WTC11 (cell line): ENCODE data around the gene DESI1. TPM values are rescaled to one million over a fixed set of nuclear protein-coding genes. Genes with fewer than 3 reads are reported as not detected.

Experiments used
- ATAC-seq: fragments of 200-7000 bp; cut with Tn5 transposase; 2 replicates; pipeline ENCODE4 v1.10.0; 2021; ENCODE audit warnings: mild to moderate bottlenecking, moderate library complexity
- CTCF ChIA-PET: fragments of 300-600 bp; sonication (Branson Sonifier 250); formaldehyde crosslinking; loops from one replicate; lab custom pipeline; 2021; ENCODE audit warnings: antibody characterized with exemption; lab: Charles Lee
- POLR2A ChIA-PET: fragments of 350-600 bp; sonication (Branson Sonifier 250); formaldehyde crosslinking; loops from one replicate; lab custom pipeline; 2021; ENCODE audit warnings: antibody characterized with exemption; lab: Charles Lee
- DNase-seq: peaks from one replicate; pipeline ENCODE4 v3.0.0; 2021; ENCODE audit warnings: low spot score
- H3K27ac Mint-ChIP-seq: 2 replicates; pipeline ENCODE4 v1.8.0; 2021; ENCODE audit warnings: mixed read lengths
- H3K27me3 Mint-ChIP-seq: 2 replicates; pipeline ENCODE4 v1.8.0; 2021; ENCODE audit warnings: low read depth, mild to moderate bottlenecking, moderate library complexity, mixed read lengths
- H3K36me3 Mint-ChIP-seq: 2 replicates; pipeline ENCODE4 v1.8.0; 2021; ENCODE audit warnings: mixed read lengths
- H3K4me1 Mint-ChIP-seq: 2 replicates; pipeline ENCODE4 v1.8.0; 2022; ENCODE audit warnings: mixed read lengths
- H3K4me3 Mint-ChIP-seq: 2 replicates; pipeline ENCODE4 v1.8.0; 2021; ENCODE audit warnings: mild to moderate bottlenecking, moderate library complexity, mixed read lengths
- H3K9me3 Mint-ChIP-seq: 2 replicates; pipeline ENCODE4 v1.8.0; 2021; ENCODE audit warnings: mixed read lengths
- ATF1 ChIP-seq: sonication (generic); formaldehyde crosslinking; IDR thresholded peaks from 2 replicates; pipeline ENCODE4 v1.8.1; 2023; ENCODE audit warnings: mild to moderate bottlenecking, moderate library complexity, missing genetic modification reagents
- CREM ChIP-seq: sonication (generic); formaldehyde crosslinking; IDR thresholded peaks from 2 replicates; pipeline ENCODE4 v1.8.1; 2022; ENCODE audit warnings: mild to moderate bottlenecking, missing genetic modification reagents, moderate library complexity
- ETV6 ChIP-seq: sonication (generic); formaldehyde crosslinking; IDR thresholded peaks from 2 replicates; pipeline ENCODE4 v1.8.1; 2022; ENCODE audit warnings: mild to moderate bottlenecking, missing genetic modification reagents
- FOXP1 ChIP-seq: sonication (generic); formaldehyde crosslinking; IDR thresholded peaks from 2 replicates; pipeline ENCODE4 v1.8.0; 2022; ENCODE audit warnings: missing genetic modification reagents, mild to moderate bottlenecking, moderate library complexity, borderline replicate concordance
- JAZF1 ChIP-seq: fragments of 250-450 bp; sonication (Bioruptor Pico); IDR thresholded peaks from 2 replicates; pipeline ENCODE4 v1.9.0; 2021; ENCODE audit warnings: moderate library complexity, mild to moderate bottlenecking, inconsistent platforms
- MYBL2 ChIP-seq: sonication (generic); formaldehyde crosslinking; IDR thresholded peaks from 2 replicates; pipeline ENCODE4 v1.8.1; 2023; ENCODE audit warnings: mild to moderate bottlenecking, moderate library complexity, missing genetic modification reagents
- NFATC4 ChIP-seq: fragments of 250-450 bp; sonication (Bioruptor Pico); IDR thresholded peaks from 2 replicates; pipeline ENCODE4 v1.9.0; 2021; ENCODE audit warnings: mild to moderate bottlenecking
- NFYB ChIP-seq: sonication (generic); formaldehyde crosslinking; conservative IDR thresholded peaks from 2 replicates; pipeline ENCODE4 v1.8.0; 2022; ENCODE audit warnings: low read depth, missing genetic modification reagents
- PRRX2 ChIP-seq: fragments of 250-450 bp; sonication (Bioruptor Pico); IDR thresholded peaks from 2 replicates; pipeline ENCODE4 v1.8.0; 2021; ENCODE audit warnings: mild to moderate bottlenecking
- RELA ChIP-seq: sonication (generic); formaldehyde crosslinking; IDR thresholded peaks from 2 replicates; pipeline ENCODE4 v1.8.1; 2022; ENCODE audit warnings: missing genetic modification reagents, mild to moderate bottlenecking, borderline replicate concordance
- TEAD1 ChIP-seq: sonication (generic); formaldehyde crosslinking; IDR thresholded peaks from 2 replicates; pipeline ENCODE4 v1.8.0; 2022; ENCODE audit warnings: mild to moderate bottlenecking, missing genetic modification reagents
- ZBTB21 ChIP-seq: sonication (generic); formaldehyde crosslinking; IDR thresholded peaks from 2 replicates; pipeline ENCODE4 v1.8.1; 2023; ENCODE audit warnings: mild to moderate bottlenecking, missing genetic modification reagents, borderline replicate concordance
- ZNF121 ChIP-seq: sonication (generic); formaldehyde crosslinking; IDR thresholded peaks from 2 replicates; pipeline ENCODE4 v1.8.0; 2023; ENCODE audit warnings: missing genetic modification reagents
- ZNF317 ChIP-seq: sonication (generic); formaldehyde crosslinking; IDR thresholded peaks from 2 replicates; pipeline ENCODE4 v1.8.1; 2023; ENCODE audit warnings: low read depth, mild to moderate bottlenecking, moderate library complexity, missing genetic modification reagents, borderline replicate concordance
- total RNA-seq: library from RNA; stranded (reverse); gene quantifications from 3 replicates; pipeline ENCODE4 v1.2.3, GENCODE V29; 2021
- TF ChIP-seq, protein P1 (sequence below): sonication (generic); formaldehyde crosslinking; IDR thresholded peaks from 2 replicates; pipeline ENCODE4 v1.8.1; 2022; ENCODE audit warnings: mild to moderate bottlenecking, moderate library complexity, missing genetic modification reagents
- TF ChIP-seq, protein P2 (sequence below): sonication (generic); formaldehyde crosslinking; IDR thresholded peaks from 2 replicates; pipeline ENCODE4 v1.8.1; 2023; ENCODE audit warnings: mild to moderate bottlenecking, moderate library complexity, missing genetic modification reagents
- TF ChIP-seq, protein P3 (sequence below): sonication (generic); formaldehyde crosslinking; IDR thresholded peaks from 2 replicates; pipeline ENCODE4 v1.8.0; 2022; ENCODE audit warnings: mild to moderate bottlenecking, missing genetic modification reagents
- TF ChIP-seq, protein P4 (sequence below): sonication (generic); formaldehyde crosslinking; IDR thresholded peaks from 2 replicates; pipeline ENCODE4 v1.8.0; 2022; ENCODE audit warnings: mild to moderate bottlenecking, missing genetic modification reagents

Gene DESI1
- total RNA-seq, 1 experiment from 2014 or later, result 32.2 TPM

DNA sequence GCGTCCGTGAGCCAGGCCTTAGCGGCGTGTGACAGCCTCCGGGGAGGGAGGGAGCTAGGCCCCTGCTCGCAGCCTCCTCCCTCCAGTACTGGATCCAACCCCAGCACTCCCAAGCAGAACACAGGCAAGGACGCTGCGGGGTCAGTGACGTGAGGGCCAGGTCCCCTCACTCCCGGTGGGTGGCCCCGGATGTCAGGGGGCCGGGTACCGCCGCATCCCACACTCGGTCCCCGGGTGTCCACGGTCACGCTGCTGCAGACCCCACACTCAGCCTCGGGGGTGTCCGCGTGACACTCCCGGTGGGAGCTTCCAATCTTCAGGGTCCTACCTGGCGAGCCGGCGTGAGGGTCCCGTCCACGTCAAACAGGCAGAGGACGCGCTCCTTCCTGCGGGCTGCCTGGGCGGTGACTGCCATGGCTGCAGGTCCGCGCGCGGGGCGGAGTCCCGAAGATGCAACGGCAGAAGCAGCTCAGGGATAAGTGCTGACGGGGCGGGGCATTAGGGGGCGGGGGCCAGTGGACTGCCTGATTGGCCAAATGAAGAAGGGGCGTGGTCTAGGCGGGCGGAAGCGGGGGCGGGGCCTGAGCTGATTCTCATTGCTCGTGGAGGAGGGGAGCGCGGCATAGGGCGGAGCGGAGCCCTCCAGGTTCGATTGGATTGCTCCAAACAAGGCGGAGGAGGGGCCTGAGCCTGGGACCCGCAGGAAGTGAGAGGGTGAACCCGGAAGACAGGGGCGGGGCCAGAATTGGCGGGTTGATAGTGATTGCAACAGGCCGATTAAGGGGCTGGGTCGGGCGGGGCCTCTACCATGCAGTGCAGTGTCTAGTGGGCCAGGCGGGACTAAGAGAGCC is 31.2 kb downstream of the DESI1 start, which contains the start of gene PMM1 (continued):
- TF ChIP-seq, protein P1, sequence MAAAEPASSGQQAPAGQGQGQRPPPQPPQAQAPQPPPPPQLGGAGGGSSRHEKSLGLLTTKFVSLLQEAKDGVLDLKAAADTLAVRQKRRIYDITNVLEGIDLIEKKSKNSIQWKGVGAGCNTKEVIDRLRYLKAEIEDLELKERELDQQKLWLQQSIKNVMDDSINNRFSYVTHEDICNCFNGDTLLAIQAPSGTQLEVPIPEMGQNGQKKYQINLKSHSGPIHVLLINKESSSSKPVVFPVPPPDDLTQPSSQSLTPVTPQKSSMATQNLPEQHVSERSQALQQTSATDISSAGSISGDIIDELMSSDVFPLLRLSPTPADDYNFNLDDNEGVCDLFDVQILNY (CRISPR knock-in tag), result peak; percentile 8; the same call in 1 of the 2 replicates

DNA sequence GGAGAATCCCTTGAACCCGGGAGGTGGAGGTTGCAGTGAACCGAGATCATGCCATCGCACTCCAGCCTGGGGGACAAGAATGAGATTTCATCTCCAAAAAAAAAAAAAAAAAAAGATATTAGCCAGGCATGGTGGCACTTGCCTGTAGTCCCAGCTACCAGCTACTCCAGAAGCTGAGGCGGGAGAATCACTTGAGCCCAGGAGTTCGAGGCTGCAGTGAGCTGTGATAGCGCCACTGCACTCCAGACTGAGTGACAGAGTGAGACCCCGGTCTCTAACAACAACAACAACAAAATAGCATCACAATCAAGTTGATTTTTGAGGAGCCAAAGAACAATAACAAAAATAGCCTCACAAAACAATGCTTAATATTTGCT is 33.5 kb downstream of the DESI1 start:
- DNase-seq (no peak), ATAC-seq (no peak)
- Mint-ChIP-seq H3K27ac (no peak overlapping the region), H3K4me3 (no peak overlapping the region), H3K9me3 (no peaks in the 10 kb centered on the region), H3K4me1 (peaks cover 6% of the 10 kb centered on the region), H3K36me3 (no peaks in the 10 kb centered on the region), H3K27me3 (peaks cover 2% of the 10 kb centered on the region; the same call in 1 of the 2 replicates)
- TF ChIP-seq NFATC4 (CRISPR knock-in tag) (no peak), ZNF121 (no peak), ZNF317 (CRISPR knock-in tag) (no peak), JAZF1 (CRISPR knock-in tag) (no peak), MYBL2 (no peak), PRRX2 (CRISPR knock-in tag) (no peak), ATF1 (CRISPR knock-in tag) (no peak), TEAD1 (no peak)
- POLR2A ChIA-PET, result no interaction called here
- CTCF ChIA-PET, result interaction anchor here (0.7 to 1.6 kb wide), 2 partner anchors 10 kb away, joined by 3 to 6 read pairs; no protein-coding TSS in a partner anchor

DNA sequence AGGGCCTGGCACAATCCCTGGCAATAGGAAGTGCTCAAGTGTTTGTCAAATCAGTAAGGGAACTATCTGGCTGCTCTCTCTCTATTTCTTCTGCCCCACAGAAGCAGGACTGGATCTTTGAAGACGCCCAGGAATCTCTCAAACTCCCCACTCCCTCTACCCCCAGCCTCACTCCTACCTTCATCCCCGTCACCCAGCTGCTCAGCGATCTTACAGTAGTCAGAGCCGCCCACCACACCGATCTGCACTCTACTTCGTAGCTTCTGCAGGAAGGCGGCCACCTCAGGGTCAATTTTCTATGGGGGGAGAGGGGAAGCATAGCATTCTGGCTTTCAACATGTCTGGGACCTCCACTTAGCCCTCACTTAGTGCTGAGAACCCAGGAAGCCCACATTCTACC is 34.9 kb downstream of the DESI1 start:
- Mint-ChIP-seq H3K4me3 (no peak overlapping the region), H3K9me3 (no peaks in the 10 kb centered on the region), H3K27ac (no peak overlapping the region), H3K27me3 (peaks cover 2% of the 10 kb centered on the region; the same call in 1 of the 2 replicates), H3K36me3 (no peaks in the 10 kb centered on the region), H3K4me1 (peaks cover 6% of the 10 kb centered on the region)
- TF ChIP-seq ATF1 (CRISPR knock-in tag) (no peak), NFATC4 (CRISPR knock-in tag) (no peak), ZBTB21 (CRISPR knock-in tag) (no peak), RELA (no peak), CREM (CRISPR knock-in tag) (no peak), NFYB (CRISPR knock-in tag) (no peak), ETV6 (CRISPR knock-in tag) (no peak), FOXP1 (CRISPR knock-in tag) (no peak)
- TF ChIP-seq, protein P2, sequence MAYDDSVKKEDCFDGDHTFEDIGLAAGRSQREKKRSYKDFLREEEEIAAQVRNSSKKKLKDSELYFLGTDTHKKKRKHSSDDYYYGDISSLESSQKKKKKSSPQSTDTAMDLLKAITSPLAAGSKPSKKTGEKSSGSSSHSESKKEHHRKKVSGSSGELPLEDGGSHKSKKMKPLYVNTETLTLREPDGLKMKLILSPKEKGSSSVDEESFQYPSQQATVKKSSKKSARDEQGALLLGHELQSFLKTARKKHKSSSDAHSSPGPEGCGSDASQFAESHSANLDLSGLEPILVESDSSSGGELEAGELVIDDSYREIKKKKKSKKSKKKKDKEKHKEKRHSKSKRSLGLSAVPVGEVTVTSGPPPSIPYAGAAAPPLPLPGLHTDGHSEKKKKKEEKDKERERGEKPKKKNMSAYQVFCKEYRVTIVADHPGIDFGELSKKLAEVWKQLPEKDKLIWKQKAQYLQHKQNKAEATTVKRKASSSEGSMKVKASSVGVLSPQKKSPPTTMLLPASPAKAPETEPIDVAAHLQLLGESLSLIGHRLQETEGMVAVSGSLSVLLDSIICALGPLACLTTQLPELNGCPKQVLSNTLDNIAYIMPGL (CRISPR knock-in tag), result no peak
- TF ChIP-seq, protein P3, sequence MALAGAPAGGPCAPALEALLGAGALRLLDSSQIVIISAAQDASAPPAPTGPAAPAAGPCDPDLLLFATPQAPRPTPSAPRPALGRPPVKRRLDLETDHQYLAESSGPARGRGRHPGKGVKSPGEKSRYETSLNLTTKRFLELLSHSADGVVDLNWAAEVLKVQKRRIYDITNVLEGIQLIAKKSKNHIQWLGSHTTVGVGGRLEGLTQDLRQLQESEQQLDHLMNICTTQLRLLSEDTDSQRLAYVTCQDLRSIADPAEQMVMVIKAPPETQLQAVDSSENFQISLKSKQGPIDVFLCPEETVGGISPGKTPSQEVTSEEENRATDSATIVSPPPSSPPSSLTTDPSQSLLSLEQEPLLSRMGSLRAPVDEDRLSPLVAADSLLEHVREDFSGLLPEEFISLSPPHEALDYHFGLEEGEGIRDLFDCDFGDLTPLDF, result no peak
- TF ChIP-seq, protein P4, sequence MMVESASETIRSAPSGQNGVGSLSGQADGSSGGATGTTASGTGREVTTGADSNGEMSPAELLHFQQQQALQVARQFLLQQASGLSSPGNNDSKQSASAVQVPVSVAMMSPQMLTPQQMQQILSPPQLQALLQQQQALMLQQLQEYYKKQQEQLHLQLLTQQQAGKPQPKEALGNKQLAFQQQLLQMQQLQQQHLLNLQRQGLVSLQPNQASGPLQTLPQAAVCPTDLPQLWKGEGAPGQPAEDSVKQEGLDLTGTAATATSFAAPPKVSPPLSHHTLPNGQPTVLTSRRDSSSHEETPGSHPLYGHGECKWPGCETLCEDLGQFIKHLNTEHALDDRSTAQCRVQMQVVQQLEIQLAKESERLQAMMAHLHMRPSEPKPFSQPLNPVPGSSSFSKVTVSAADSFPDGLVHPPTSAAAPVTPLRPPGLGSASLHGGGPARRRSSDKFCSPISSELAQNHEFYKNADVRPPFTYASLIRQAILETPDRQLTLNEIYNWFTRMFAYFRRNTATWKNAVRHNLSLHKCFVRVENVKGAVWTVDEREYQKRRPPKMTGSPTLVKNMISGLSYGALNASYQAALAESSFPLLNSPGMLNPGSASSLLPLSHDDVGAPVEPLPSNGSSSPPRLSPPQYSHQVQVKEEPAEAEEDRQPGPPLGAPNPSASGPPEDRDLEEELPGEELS (CRISPR knock-in tag), result no peak
- CTCF ChIA-PET, result interaction anchor here (0.9 to 1.6 kb wide), 2 partner anchors 11 to 68 kb away, joined by 3 to 6 read pairs; no protein-coding TSS in a partner anchor
- POLR2A ChIA-PET, result interaction anchor here (1.1 kb wide), 1 partner anchor 25 kb away, joined by 3 read pairs; the partner anchor contains the start of gene CSDC2
- no peak for DNase-seq
- ATAC-seq, result no peak
